ENCODE measurements around the gene ITGB5.

The ITGB5 gene

GRCh38 chr3:124873226-124873625, 13.9 kb downstream of the ITGB5 start:
- FAIRE-seq (no peak), DNase-seq (ENCODE audit: insufficient read length, low spot score) (no peak)
- TF ChIP-seq POLR2AphosphoS5 (IDR thresholded peaks at IDR 0.05; ENCODE audit: low read depth, low read length): no peak
- no peak for TF ChIP-seq POU2F2 (IDR thresholded peaks at IDR 0.05; ENCODE audit: low read depth, low read length)

- no peak for DNase-seq (ENCODE audit: insufficient read length, low spot score)
- no peak for TF ChIP-seq POLR2AphosphoS5 (IDR thresholded peaks at IDR 0.05; ENCODE audit: low read depth, low read length)
- TF ChIP-seq POLR2A (IDR thresholded peaks at IDR 0.05; ENCODE audit: low read depth, low read length): no peak
- no peak for TF ChIP-seq TAF1 (IDR thresholded peaks at IDR 0.05; ENCODE audit: low read depth, low read length)
- no peak for TF ChIP-seq SPI1 (IDR thresholded peaks at IDR 0.05; ENCODE audit: low read depth, low read length)
- no peak for TF ChIP-seq POU2F2 (IDR thresholded peaks at IDR 0.05; ENCODE audit: low read depth, low read length)
- TF ChIP-seq PAX5 (IDR thresholded peaks at IDR 0.05; ENCODE audit: insufficient read depth, low read length, severe bottlenecking): no peak
- no peak for FAIRE-seq
Measured at GRCh38 chr3:124867511-124867910, 19.7 kb downstream of the ITGB5 start.

- FAIRE-seq (no peak), DNase-seq (ENCODE audit: insufficient read length, low spot score) (no peak)
- TF ChIP-seq PAX5 (IDR thresholded peaks at IDR 0.05; ENCODE audit: insufficient read depth, low read length, severe bottlenecking): no peak
- no peak for TF ChIP-seq SPI1 (IDR thresholded peaks at IDR 0.05; ENCODE audit: low read depth, low read length)
- TF ChIP-seq POLR2AphosphoS5 (IDR thresholded peaks at IDR 0.05; ENCODE audit: low read depth, low read length): no peak
- no peak for TF ChIP-seq POU2F2 (IDR thresholded peaks at IDR 0.05; ENCODE audit: low read depth, low read length)
- no peak for TF ChIP-seq POLR2A (IDR thresholded peaks at IDR 0.05; ENCODE audit: low read depth, low read length)
- no peak for TF ChIP-seq TAF1 (IDR thresholded peaks at IDR 0.05; ENCODE audit: low read depth, low read length)
Measured at GRCh38 chr3:124862006-124862405, 25.2 kb downstream of the ITGB5 start.

GRCh38 chr3:124861041-124861440, 26.1 kb downstream of the ITGB5 start:
- TF ChIP-seq POLR2AphosphoS5 (IDR thresholded peaks at IDR 0.05; ENCODE audit: low read depth, low read length): no peak
- no peak for TF ChIP-seq SPI1 (IDR thresholded peaks at IDR 0.05; ENCODE audit: low read depth, low read length)
- no peak for TF ChIP-seq POU2F2 (IDR thresholded peaks at IDR 0.05; ENCODE audit: low read depth, low read length)
- TF ChIP-seq TAF1 (IDR thresholded peaks at IDR 0.05; ENCODE audit: low read depth, low read length): no peak
- no peak for TF ChIP-seq PAX5 (IDR thresholded peaks at IDR 0.05; ENCODE audit: insufficient read depth, low read length, severe bottlenecking)
- TF ChIP-seq POLR2A (IDR thresholded peaks at IDR 0.05; ENCODE audit: low read depth, low read length): no peak
- FAIRE-seq (no peak), DNase-seq (ENCODE audit: insufficient read length, low spot score) (no peak)

- FAIRE-seq: no peak
- DNase-seq (ENCODE audit: insufficient read length, low spot score): no peak
- TF ChIP-seq POU2F2 (IDR thresholded peaks at IDR 0.05; ENCODE audit: low read depth, low read length): no peak
- no peak for TF ChIP-seq POLR2A (IDR thresholded peaks at IDR 0.05; ENCODE audit: low read depth, low read length)
- no peak for TF ChIP-seq TAF1 (IDR thresholded peaks at IDR 0.05; ENCODE audit: low read depth, low read length)
- no peak for TF ChIP-seq POLR2AphosphoS5 (IDR thresholded peaks at IDR 0.05; ENCODE audit: low read depth, low read length)
- TF ChIP-seq PAX5 (IDR thresholded peaks at IDR 0.05; ENCODE audit: insufficient read depth, low read length, severe bottlenecking): no peak
- TF ChIP-seq SPI1 (IDR thresholded peaks at IDR 0.05; ENCODE audit: low read depth, low read length): no peak
Measured at GRCh38 chr3:124860599-124860998, 26.6 kb downstream of the ITGB5 start.

GRCh38 chr3:124859025-124859424, 28.1 kb downstream of the ITGB5 start:
- DNase-seq (ENCODE audit: insufficient read length, low spot score) (no peak), FAIRE-seq (no peak)
- no peak for TF ChIP-seq PAX5 (IDR thresholded peaks at IDR 0.05; ENCODE audit: insufficient read depth, low read length, severe bottlenecking)
- TF ChIP-seq SPI1 (IDR thresholded peaks at IDR 0.05; ENCODE audit: low read depth, low read length): no peak
- TF ChIP-seq POLR2AphosphoS5 (IDR thresholded peaks at IDR 0.05; ENCODE audit: low read depth, low read length): no peak
- no peak for TF ChIP-seq POLR2A (IDR thresholded peaks at IDR 0.05; ENCODE audit: low read depth, low read length)
- no peak for TF ChIP-seq POU2F2 (IDR thresholded peaks at IDR 0.05; ENCODE audit: low read depth, low read length)
- no peak for TF ChIP-seq TAF1 (IDR thresholded peaks at IDR 0.05; ENCODE audit: low read depth, low read length)

GRCh38 chr3:124858275-124858674, 28.9 kb downstream of the ITGB5 start:
- DNase-seq (ENCODE audit: insufficient read length, low spot score): no peak
- TF ChIP-seq SPI1 (IDR thresholded peaks at IDR 0.05; ENCODE audit: low read depth, low read length) (no peak), POU2F2 (IDR thresholded peaks at IDR 0.05; ENCODE audit: low read depth, low read length) (no peak), TAF1 (IDR thresholded peaks at IDR 0.05; ENCODE audit: low read depth, low read length) (no peak), POLR2A (IDR thresholded peaks at IDR 0.05; ENCODE audit: low read depth, low read length) (no peak), POLR2AphosphoS5 (IDR thresholded peaks at IDR 0.05; ENCODE audit: low read depth, low read length) (no peak), PAX5 (IDR thresholded peaks at IDR 0.05; ENCODE audit: insufficient read depth, low read length, severe bottlenecking) (no peak)
- FAIRE-seq: no peak

- no peak for TF ChIP-seq POU2F2 (IDR thresholded peaks at IDR 0.05; ENCODE audit: low read depth, low read length)
- no peak for TF ChIP-seq POLR2A (IDR thresholded peaks at IDR 0.05; ENCODE audit: low read depth, low read length)
- TF ChIP-seq SPI1 (IDR thresholded peaks at IDR 0.05; ENCODE audit: low read depth, low read length): no peak
- no peak for TF ChIP-seq TAF1 (IDR thresholded peaks at IDR 0.05; ENCODE audit: low read depth, low read length)
- TF ChIP-seq POLR2AphosphoS5 (IDR thresholded peaks at IDR 0.05; ENCODE audit: low read depth, low read length): no peak
- no peak for TF ChIP-seq PAX5 (IDR thresholded peaks at IDR 0.05; ENCODE audit: insufficient read depth, low read length, severe bottlenecking)
- FAIRE-seq (no peak), DNase-seq (ENCODE audit: insufficient read length, low spot score) (no peak)
Measured at GRCh38 chr3:124856677-124857076, 30.5 kb downstream of the ITGB5 start.

GRCh38 chr3:124854009-124854408, 33.2 kb downstream of the ITGB5 start:
- TF ChIP-seq POLR2AphosphoS5 (IDR thresholded peaks at IDR 0.05; ENCODE audit: low read depth, low read length): no peak
- TF ChIP-seq POLR2A (IDR thresholded peaks at IDR 0.05; ENCODE audit: low read depth, low read length): no peak
- no peak for TF ChIP-seq PAX5 (IDR thresholded peaks at IDR 0.05; ENCODE audit: insufficient read depth, low read length, severe bottlenecking)
- TF ChIP-seq TAF1 (IDR thresholded peaks at IDR 0.05; ENCODE audit: low read depth, low read length): no peak
- no peak for TF ChIP-seq POU2F2 (IDR thresholded peaks at IDR 0.05; ENCODE audit: low read depth, low read length)
- DNase-seq (ENCODE audit: insufficient read length, low spot score) (no peak), FAIRE-seq (no peak)

GRCh38 chr3:124853446-124853845, 33.7 kb downstream of the ITGB5 start:
- no peak for DNase-seq (ENCODE audit: insufficient read length, low spot score)
- no peak for FAIRE-seq
- no peak for TF ChIP-seq POLR2A (IDR thresholded peaks at IDR 0.05; ENCODE audit: low read depth, low read length)
- no peak for TF ChIP-seq TAF1 (IDR thresholded peaks at IDR 0.05; ENCODE audit: low read depth, low read length)
- TF ChIP-seq POU2F2 (IDR thresholded peaks at IDR 0.05; ENCODE audit: low read depth, low read length): no peak
- no peak for TF ChIP-seq PAX5 (IDR thresholded peaks at IDR 0.05; ENCODE audit: insufficient read depth, low read length, severe bottlenecking)
- no peak for TF ChIP-seq POLR2AphosphoS5 (IDR thresholded peaks at IDR 0.05; ENCODE audit: low read depth, low read length)
- no peak for TF ChIP-seq SPI1 (IDR thresholded peaks at IDR 0.05; ENCODE audit: low read depth, low read length)
